Testis (tissue), 3 donors: ENCODE data around the gene PRICKLE4. TPM values are rescaled to one million over a fixed set of nuclear protein-coding genes. Genes with fewer than 3 reads are reported as not detected.

Experiments used
- DNase-seq: peaks from one replicate; pipeline ENCODE4 v3.0.0-alpha.2; 2019
- H3K27ac ChIP-seq, 2 donors: fragments of 200-600 bp; sonication (generic); one replicate each; pipeline ENCODE4 v1.5.1; 2019
- H3K27me3 ChIP-seq: fragments of 200-600 bp; sonication (generic); one replicate; pipeline ENCODE4 v1.5.1; 2019
- H3K36me3 ChIP-seq: fragments of 200-600 bp; sonication (generic); one replicate; pipeline ENCODE4 v1.5.1; 2017; ENCODE audit warnings: low read depth; ENCODE audit errors: missing control alignments
- H3K4me1 ChIP-seq: fragments of 200-600 bp; sonication (generic); one replicate; pipeline ENCODE4 v1.5.1; 2019
- H3K4me3 ChIP-seq, 2 donors: fragments of 200-600 bp; sonication (generic); one replicate each; pipeline ENCODE4 v1.5.1; 2017 to 2019
- H3K9me3 ChIP-seq: fragments of 200-600 bp; sonication (generic); one replicate; pipeline ENCODE4 v1.5.1; 2017
- POLR2A ChIP-seq: fragments of 450-650 bp; IDR thresholded peaks from one replicate; pipeline ENCODE4 v1.6.1; 2017; ENCODE audit warnings: antibody characterized with exemption, mild to moderate bottlenecking, moderate library complexity
- WGBS, 2 donors: methylation state at CpG; one replicate each; pipeline ENCODE4 v1.1.5; 2018; 5-methylcytosine and 5-hydroxymethylcytosine counted together
- intact Hi-C: fragments of 100-400 bp; cut with DNase I; formaldehyde crosslinking; loops from one replicate; pipeline ENCODE4 v1.15.1; 2023; ENCODE audit warnings: low total_unique reads
- polyA plus RNA-seq: library from polyadenylated mRNA; stranded (reverse); fragments of 350-450 nt; fragmentation: Illumina TruSeq; extraction: RNeasy Lipid Tissue Mini Kit (QIAGEN cat#74804); gene quantifications from one replicate; pipeline ENCODE4 v1.2.3, GENCODE V29; 2014; ENCODE audit warnings: low read depth, low replicate concordance; ENCODE audit not compliant: insufficient read depth
- total RNA-seq, 2 donors: library from RNA; depleted of rRNA; stranded (reverse); fragments of >200 nt; gene quantifications; one replicate each; pipeline ENCODE4 v1.2.3, GENCODE V29; 2016
- TF ChIP-seq, protein P1 (sequence below), 3 experiments: fragments of 450-650 bp in 2 of 3; fragments of 200-600 bp in 1 of 3; sonication (generic) in 1 of 3; IDR thresholded peaks; one replicate each; pipeline ENCODE4 v1.5.1; 2016 to 2019; ENCODE audit warnings: antibody characterized with exemption in 3 of 3, mild to moderate bottlenecking in 2 of 3, moderate library complexity in 1 of 3

Gene PRICKLE4
- total and polyA plus RNA-seq, 3 donors from 2014 or later = 1.9 to 10.6 TPM; not detected in 1

DNA sequence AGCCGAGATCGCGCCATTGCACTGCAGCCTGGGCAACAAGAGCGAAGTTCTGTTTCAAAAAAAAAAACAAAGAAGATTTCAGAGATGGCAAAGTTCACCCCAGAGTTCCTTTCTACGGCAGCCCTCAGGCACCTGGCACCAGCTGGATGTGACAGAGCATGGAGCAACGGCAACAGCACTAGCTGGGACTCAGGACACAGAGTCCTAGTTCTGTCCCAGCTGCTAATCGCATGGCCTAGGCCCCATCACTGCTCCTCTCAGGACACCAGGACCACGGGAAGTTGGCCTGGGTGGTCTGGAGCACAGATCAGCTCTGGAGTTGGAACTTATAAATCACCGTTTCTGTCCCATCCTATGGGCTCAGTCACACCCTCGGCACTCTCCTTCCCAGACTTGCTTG is 34.5 kb upstream of the PRICKLE4 start:
- 76 to 93% methylated on average over 10 of the region's 10 CpGs for WGBS, 2 donors
- Histone ChIP-seq H3K36me3 (no peaks in the 10 kb centered on the region), H3K4me1 (no peaks in the 10 kb centered on the region), H3K4me3 (no peak overlapping the region), H3K9me3 (no peaks in the 10 kb centered on the region), H3K27me3 (no peaks in the 10 kb centered on the region), H3K27ac (no peak overlapping the region)
- intact Hi-C loops = no loop called here
- no peak for DNase-seq
- TF ChIP-seq, protein P1, sequence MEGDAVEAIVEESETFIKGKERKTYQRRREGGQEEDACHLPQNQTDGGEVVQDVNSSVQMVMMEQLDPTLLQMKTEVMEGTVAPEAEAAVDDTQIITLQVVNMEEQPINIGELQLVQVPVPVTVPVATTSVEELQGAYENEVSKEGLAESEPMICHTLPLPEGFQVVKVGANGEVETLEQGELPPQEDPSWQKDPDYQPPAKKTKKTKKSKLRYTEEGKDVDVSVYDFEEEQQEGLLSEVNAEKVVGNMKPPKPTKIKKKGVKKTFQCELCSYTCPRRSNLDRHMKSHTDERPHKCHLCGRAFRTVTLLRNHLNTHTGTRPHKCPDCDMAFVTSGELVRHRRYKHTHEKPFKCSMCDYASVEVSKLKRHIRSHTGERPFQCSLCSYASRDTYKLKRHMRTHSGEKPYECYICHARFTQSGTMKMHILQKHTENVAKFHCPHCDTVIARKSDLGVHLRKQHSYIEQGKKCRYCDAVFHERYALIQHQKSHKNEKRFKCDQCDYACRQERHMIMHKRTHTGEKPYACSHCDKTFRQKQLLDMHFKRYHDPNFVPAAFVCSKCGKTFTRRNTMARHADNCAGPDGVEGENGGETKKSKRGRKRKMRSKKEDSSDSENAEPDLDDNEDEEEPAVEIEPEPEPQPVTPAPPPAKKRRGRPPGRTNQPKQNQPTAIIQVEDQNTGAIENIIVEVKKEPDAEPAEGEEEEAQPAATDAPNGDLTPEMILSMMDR (IDR thresholded peaks at IDR 0.05) = no peak
- TF ChIP-seq POLR2A = no peak

DNA sequence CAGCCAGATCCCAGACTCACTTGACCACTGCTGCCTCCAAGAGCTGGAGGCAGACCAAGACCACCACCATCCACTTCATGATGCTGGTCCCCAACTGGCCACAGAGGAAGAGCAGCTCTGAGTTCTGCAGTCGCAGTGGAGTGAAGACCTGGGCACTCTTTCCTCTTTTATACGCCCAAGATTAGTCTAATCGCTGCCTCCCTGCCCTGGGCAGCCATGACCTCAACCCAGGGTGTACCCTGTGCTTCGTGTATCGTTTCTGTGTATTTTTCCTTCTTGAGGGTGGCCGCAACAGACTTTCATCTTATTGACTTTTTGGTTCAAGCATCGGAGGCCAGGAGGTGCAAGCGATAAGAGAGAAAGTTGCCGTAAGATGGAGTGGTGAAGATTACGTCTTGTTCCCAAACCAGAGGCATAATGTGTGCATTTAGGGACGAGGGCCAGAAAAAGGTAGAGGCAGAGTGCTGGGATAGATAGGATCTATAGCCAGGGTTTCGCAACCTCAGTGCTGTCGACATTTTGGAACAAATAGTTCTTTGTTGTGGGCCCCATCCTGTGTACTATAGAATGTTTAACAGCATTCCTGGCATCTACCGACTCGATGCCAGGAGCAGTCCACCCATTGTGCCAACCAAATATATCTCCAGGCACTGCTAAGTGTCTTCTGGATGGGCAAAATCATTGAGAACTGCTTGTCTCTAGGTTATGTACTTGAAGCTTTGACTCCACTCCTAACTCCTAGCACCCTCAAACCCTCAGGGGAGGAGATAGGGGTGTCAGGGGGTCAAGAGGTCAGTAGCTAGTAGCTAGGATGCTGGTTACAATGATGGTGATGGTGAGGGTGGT is 33.1 kb upstream of the PRICKLE4 start, which contains the start of gene PGC:
TSS of gene PGC (minus strand) at position 142 of the 846 bp plus-strand sequence. CDS start at position 79, 63 bp downstream.
- TF ChIP-seq, protein P1 (IDR thresholded peaks at IDR 0.05) = no peak
- no peak for TF ChIP-seq POLR2A
- DNase-seq = no peak
- Histone ChIP-seq H3K36me3 (no peaks in the 10 kb centered on the region), H3K4me3 (no peak within 1 kb of the TSS), H3K27ac (no peak within 1 kb of the TSS), H3K27me3 (no peaks in the 10 kb centered on the region), H3K9me3 (no peaks in the 10 kb centered on the region), H3K4me1 (no peaks in the 10 kb centered on the region)
- WGBS, 2 donors = 92 to 93% methylated on average over 15 of the region's 15 CpGs
- intact Hi-C loops = no loop called here

DNA sequence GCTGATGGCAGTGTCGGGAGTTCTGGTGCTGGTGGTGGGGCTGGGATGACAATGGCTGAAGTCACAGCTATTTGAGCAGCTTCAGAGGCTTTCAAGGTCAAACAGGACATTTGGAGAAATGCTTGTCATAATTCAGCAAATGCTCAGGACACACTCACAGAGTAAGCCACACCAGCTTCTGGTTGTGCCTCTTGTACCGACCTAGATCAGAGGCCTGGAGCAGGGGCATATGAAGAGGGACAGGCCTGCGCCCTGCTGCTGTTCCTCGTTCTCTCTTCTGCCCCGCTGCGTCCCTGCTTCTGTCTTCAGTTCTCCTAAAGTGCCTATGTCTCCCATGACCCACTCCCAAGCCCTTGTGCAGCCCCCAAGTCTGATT is 32.5 kb upstream of the PRICKLE4 start:
- Histone ChIP-seq H3K4me1 (no peaks in the 10 kb centered on the region), H3K27ac (no peak overlapping the region), H3K27me3 (no peaks in the 10 kb centered on the region), H3K4me3 (no peak overlapping the region), H3K9me3 (no peaks in the 10 kb centered on the region), H3K36me3 (no peaks in the 10 kb centered on the region)
- 92 to 95% methylated on average over 6 of the region's 6 CpGs for WGBS, 2 donors
- intact Hi-C loops = no loop called here
- no peak for DNase-seq
- no peak for TF ChIP-seq POLR2A
- TF ChIP-seq, protein P1 (IDR thresholded peaks at IDR 0.05) = no peak

DNA sequence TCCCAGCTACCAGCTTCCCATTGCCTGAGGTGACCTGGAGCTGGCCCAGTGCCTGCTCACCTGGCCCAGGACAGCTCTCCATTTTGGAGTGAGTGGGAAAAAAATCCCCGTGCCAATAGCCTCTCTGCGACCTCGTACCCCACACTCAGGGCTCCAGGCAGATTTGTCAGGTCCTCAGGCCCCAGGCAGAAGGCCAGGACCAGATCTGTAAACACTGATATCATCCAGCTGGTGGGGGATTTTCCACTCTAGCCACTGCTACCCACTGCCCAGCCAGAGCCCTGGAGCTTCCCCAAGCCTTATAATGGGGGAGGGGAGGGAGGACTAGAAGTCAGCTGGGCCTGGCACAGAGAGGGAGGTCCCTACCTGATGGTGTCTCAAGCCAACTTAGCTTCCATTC is 32.0 kb upstream of the PRICKLE4 start:
- Histone ChIP-seq H3K9me3 (no peaks in the 10 kb centered on the region), H3K4me1 (no peaks in the 10 kb centered on the region), H3K36me3 (no peaks in the 10 kb centered on the region), H3K4me3 (no peak overlapping the region), H3K27me3 (no peaks in the 10 kb centered on the region), H3K27ac (no peak overlapping the region)
- intact Hi-C loops = no loop called here
- no peak for TF ChIP-seq POLR2A
- TF ChIP-seq, protein P1 (IDR thresholded peaks at IDR 0.05) = no peak
- DNase-seq = no peak
- 94% methylated on average over 3 of the region's 3 CpGs; no CpG with 5 or more reads in 1 of the 2 donors for WGBS, 2 donors

DNA sequence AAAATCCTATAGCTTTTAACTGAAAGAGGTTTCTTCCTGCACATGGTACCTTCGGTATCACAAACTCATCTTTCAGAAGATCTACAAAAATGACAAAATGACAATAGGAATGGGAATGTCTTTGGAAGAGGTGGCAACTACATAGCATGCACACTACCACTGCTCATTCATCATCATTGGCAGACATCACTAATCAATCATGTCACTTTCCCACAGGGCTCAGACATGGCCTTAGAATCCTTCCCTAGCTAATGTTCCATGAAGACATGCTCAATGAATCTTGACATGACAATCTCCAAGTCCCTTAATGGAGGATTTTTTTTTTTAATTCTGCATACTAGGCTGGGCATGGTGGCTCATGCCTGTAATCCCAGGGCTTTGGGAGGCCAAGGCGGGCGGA is 30.2 kb upstream of the PRICKLE4 start:
- intact Hi-C loops = no loop called here
- Histone ChIP-seq H3K36me3 (no peaks in the 10 kb centered on the region), H3K9me3 (no peaks in the 10 kb centered on the region), H3K27me3 (no peaks in the 10 kb centered on the region), H3K4me3 (no peak overlapping the region), H3K27ac (no peak overlapping the region), H3K4me1 (no peaks in the 10 kb centered on the region)
- 92 to 96% methylated on average over 3 of the region's 3 CpGs for WGBS, 2 donors
- no peak for DNase-seq
- TF ChIP-seq, protein P1 (IDR thresholded peaks at IDR 0.05) = no peak
- TF ChIP-seq POLR2A = no peak
